NCI-H774 (cell line): ENCODE measurements around the gene KCNK7.
A peak's percentile ranks its signal among the peaks of the same experiment; 100 is the strongest.

ENCODE experiments used
- DNase-seq: peaks from one replicate; lab custom pipeline; 2025; lab: John Stamatoyannopoulos, UW

KCNK7 gene

GRCh38 chr11:65586676-65587075 is 8.9 kb downstream of the KCNK7 start:
- DNase-seq: no peak

GRCh38 chr11:65586247-65586630 is 9.4 kb downstream of the KCNK7 start:
- DNase-seq: no peak

- no peak for DNase-seq
These were observed 10.0 kb downstream of the KCNK7 start for GRCh38 chr11:65585396-65586246.

DNA sequence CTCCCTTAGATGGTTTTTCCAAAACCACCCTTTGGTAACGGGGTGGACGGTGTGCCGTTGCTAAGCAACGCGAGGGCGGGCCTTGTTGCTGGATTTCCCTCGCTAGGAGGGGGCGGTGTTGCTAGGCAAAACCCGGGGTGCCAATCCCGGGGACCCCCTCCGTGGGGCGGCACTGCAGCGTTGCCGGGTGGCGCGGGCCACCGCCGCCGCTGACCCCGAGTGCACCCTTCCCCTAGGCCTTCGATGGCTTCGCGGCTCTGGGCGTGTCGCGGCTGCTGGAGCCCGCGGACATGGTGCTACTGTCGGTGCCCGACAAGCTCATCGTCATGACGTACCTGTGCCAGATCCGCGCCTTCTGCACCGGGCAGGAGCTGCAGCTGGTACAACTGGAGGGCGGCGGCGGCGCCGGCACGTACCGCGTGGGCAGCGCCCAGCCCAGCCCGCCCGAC is 10.9 kb downstream of the KCNK7 start:
- DNase-seq: no peak

DNA sequence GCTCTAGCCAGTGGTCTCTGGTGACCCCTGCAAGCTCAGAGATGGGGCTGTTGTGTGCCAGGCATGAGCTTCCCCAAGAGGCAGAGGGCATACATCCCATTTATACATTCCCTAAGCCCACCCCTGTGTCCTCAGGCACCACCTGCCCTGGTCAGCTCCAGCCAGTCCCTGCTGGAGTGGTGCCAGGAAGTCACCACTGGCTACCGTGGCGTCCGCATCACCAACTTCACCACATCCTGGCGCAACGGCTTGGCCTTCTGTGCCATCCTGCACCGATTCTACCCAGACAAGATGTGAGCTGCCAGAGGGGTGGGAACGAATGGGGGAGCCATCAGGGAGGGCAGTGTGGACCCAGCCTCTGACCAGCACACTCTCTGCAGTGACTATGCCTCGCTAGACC is 11.5 kb downstream of the KCNK7 start:
- DNase-seq: no peak

GRCh38 chr11:65583589-65583988 is 12.0 kb downstream of the KCNK7 start:
- DNase-seq: no peak

DNA sequence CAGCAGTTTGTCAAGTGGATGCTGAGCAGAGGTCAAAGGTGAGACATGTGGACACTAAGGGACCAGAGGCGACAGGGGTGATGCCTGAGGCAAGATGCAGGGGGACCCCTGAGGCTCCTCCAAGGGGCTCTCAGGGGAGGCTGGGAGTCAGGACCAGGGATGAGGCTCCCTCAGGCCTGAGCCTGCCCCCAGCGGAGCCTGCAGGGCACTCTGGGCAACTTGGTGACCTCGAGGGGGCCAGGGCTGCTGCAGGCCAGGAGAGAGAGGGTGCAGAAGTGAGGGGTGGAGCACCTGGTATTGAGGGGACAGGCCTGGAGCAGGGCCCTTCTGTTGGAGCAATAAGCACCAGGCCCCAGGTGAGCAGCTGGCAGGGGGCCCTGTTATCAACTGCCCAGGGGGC is 13.7 kb downstream of the KCNK7 start:
- DNase-seq: no peak

- DNase-seq: no peak
These were observed 14.8 kb downstream of the KCNK7 start for GRCh38 chr11:65580756-65581155.

DNA sequence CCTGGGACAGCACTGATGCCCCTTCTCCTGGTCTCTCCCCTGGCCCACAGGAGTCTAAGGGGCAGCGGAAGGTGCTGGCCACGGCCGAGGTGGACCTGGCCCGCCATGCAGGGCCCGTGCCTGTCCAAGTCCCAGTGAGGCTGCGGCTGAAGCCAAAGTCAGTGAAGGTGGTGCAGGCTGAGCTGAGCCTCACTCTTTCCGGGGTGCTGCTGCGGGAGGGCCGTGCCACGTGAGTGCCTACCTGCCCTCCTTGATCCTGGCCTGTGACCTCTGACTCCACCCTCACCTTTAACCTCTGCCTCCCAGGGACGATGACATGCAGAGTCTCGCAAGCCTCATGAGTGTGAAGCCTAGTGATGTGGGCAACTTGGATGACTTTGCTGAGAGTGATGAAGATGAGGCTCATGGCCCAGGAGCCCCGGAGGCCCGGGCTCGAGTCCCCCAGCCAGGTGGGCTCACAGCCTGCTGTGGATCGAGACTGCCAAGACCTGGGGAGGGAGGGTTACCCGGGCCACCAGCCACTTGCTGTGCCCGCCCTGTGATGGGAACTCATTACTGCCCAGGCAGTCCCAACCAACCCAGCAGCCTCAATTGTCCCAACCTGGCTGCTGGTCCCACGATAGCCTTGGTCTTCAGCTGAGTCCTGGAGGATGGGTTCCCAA is 15.4 kb downstream of the KCNK7 start:
- no peak for DNase-seq

DNA sequence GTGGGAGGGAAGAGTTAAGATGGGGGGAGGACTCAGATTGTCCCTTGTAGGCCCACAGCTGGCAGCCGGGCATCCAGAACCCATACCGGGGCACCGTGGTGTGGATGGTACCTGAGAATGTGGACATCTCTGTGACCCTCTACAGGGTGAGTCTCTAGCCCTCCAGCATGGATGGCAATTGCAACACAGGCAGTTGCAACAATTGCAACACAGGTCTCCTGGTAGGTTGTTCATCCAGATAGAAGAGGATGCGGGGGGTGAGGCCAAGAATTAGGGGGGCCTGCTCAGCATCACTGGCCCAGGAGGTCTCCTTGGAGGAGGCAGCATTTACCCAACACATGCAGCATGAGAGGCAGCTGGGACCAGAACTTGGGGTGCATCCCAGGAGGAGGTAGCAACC is 16.3 kb downstream of the KCNK7 start:
- DNase-seq: no peak

DNA sequence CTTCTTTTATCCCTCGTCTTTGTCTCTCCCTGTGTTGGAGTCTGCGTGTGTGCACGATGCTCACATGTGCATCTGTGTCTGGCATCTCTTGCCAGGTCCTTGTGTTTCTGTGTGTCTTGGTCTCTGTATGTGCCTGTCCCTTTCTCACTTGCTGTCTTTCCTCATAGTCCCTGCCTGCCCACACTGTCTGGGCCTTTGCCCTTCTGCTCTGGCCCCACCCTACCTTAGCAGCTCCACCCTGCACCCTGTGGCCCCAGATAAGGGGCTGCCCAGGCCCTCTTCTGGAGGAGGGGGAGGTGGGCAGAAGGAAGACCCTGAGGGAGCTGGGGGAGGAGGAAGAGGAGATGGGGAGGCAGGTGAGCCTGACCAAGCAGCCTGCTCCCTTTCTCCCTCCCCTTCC is 16.9 kb downstream of the KCNK7 start:
- no peak for DNase-seq

GRCh38 chr11:65578134-65578533 is 17.5 kb downstream of the KCNK7 start:
- DNase-seq: no peak

DNA sequence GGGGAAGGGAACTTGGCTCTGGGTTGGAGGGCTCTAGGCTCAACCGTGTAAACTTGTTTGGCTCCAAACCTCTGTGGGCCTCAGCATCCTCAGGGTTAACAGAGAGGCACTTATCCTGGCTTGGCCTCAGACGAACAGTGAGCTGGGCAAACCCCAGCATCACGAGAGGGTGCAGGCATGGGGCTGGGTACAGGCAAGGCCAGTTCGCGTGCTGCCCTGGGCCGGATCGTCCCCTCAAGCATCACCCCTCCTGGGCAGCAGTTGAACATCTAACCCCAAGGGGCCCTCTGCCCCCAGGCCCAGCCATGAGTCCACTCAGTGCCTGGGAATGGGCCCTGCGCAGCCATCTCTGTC is 17.9 kb downstream of the KCNK7 start:
- DNase-seq: no peak

DNA sequence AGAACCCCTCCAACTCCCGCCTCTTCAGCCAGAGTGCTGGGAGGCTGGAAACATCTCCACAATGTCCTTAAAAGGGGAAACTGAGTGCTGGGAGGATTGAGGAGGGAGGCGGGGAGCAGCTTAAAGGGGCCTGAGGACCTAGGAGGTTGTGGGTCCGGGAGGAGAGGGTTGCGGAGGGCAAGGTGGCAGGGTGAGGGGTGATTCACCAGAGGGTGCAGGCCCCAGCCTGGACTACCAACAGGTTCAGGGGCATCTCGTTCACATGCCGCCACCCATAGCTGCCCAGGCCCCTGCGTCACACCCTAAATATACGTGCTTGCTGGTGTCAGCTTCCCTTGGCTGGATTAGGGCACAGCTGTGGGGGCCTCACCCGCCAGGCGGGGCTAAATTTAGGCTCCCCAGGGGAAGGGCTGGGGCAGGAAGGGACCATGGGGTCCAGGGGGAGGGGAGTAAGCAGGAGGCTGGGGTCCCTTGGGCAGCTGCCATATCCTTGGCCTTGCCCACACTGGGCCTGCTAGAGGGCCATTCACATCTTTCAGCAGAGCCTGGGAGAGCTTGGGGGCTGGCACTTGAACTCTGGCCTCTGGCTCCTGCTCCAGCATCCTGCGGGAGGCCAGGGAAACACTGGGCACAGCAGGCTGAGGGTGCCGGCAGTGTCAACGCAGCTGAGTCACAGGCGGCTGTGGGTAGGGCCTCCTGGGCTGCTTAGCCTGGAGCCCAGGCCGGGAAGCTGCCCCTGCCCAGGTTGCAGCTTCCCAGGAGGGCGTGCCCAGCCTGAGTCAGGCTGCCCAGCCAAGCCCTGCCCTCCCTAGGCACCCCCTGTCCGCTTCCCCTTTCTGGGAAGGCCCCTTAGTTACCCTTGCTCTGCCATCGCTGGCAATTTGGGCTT is 18.5 kb downstream of the KCNK7 start:
- DNase-seq: no peak

GRCh38 chr11:65576232-65576866 is 19.3 kb downstream of the KCNK7 start:
- no peak for DNase-seq

- peak; percentile 75 for DNase-seq
These were observed 19.9 kb downstream of the KCNK7 start, which contains the start of gene EHBP1L1 for GRCh38 chr11:65575568-65576231. Gene EHBP1L1, plus strand, starts transcription at chr11:65576053. Its CDS starts 250 bp downstream, at chr11:65576303.

DNA sequence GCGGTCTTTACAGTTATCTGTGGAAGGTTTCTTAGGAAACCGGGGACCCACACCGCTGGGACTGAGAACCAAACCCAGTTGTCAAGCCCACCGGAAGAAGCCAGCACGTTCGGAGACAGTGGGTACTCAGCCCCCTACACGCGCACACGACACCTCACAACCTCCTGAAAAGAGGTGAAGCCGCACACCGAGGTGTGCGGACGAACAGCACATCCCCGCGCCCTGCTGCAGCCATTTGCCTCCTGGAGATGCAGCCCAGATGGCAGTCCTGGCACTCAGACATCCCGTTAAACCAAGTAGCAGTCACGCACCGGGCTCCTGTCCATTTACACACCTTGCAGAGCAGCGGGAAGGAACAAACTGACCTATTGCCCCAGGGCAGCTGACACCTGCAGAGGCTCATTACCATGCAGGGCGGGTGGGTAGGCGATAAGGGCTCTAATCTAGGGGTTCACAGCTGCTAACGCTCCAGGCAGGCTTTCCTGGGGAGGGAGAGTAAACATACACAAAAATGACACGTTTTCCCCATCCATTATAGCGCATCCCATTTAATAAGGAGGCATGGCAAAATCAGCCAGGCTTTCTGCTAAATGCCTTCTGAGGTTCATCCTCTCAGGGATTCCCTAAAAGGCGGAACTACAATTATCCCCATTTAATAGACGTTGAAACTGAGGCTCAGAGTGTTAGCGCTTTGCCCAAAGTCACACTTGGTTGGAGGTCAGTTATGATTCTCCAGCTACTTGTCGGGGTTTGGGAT is 20.6 kb downstream of the KCNK7 start:
- DNase-seq: peak; percentile 48

- peak; percentile 76 for DNase-seq
These were observed 21.3 kb downstream of the KCNK7 start for GRCh38 chr11:65574109-65574810.

GRCh38 chr11:65573391-65574079 is 22.1 kb downstream of the KCNK7 start:
- DNase-seq: no peak
